Neural progenitor cell (in vitro differentiated cells): ENCODE measurements around the gene MGMT. TPM values are rescaled to one million over a fixed set of nuclear protein-coding genes. Genes with fewer than 3 reads are reported as not detected.

Experiments
- DNase-seq: peaks from one replicate; pipeline ENCODE4 v3.0.0-alpha.2; 2016; ENCODE audit warnings: low spot score
- H2AFZ ChIP-seq: fragments of 200-600 bp; sonication (generic); replicated peaks from 2 replicates; pipeline ENCODE4 v1.6.1; 2016; ENCODE audit warnings: antibody characterized with exemption
- H3F3A ChIP-seq: fragments of 200-600 bp; sonication (generic); 2 replicates; pipeline ENCODE4 v1.6.1; 2016; ENCODE audit warnings: antibody characterized with exemption, low read depth
- H3K27ac ChIP-seq: fragments of 200-600 bp; sonication (generic); 2 replicates; pipeline ENCODE4 v1.5.1; 2016; ENCODE audit warnings: mild to moderate bottlenecking
- H3K27me3 ChIP-seq: fragments of 200-600 bp; sonication (generic); 2 replicates; pipeline ENCODE4 v1.6.1; 2016; ENCODE audit warnings: mild to moderate bottlenecking, moderate library complexity
- H3K36me3 ChIP-seq: fragments of 200-600 bp; sonication (generic); 2 replicates; pipeline ENCODE4 v1.5.1; 2016
- H3K4me1 ChIP-seq: fragments of 200-600 bp; sonication (generic); 2 replicates; pipeline ENCODE4 v1.6.1; 2016; ENCODE audit warnings: mixed run types
- H3K4me2 ChIP-seq: fragments of 200-600 bp; sonication (generic); 2 replicates; pipeline ENCODE4 v1.6.1; 2016
- H3K4me3 ChIP-seq: fragments of 200-600 bp; sonication (generic); 2 replicates; pipeline ENCODE4 v1.5.1; 2016
- H3K79me2 ChIP-seq: fragments of 200-600 bp; sonication (generic); 2 replicates; pipeline ENCODE4 v1.6.1; 2016; ENCODE audit warnings: low read depth
- H3K9ac ChIP-seq: fragments of 200-600 bp; sonication (generic); 2 replicates; pipeline ENCODE4 v1.6.1; 2016
- H3K9me3 ChIP-seq: fragments of 200-600 bp; sonication (generic); 2 replicates; pipeline ENCODE4 v1.5.1; 2016; ENCODE audit warnings: low read depth
- H4K20me1 ChIP-seq: fragments of 200-600 bp; sonication (generic); 2 replicates; pipeline ENCODE4 v1.6.1; 2016; ENCODE audit warnings: low read depth
- H3K27ac Mint-ChIP-seq: 3 replicates; pipeline ENCODE4 v1.8.0; 2021; ENCODE audit warnings: mixed read lengths
- H3K27me3 Mint-ChIP-seq: 2 replicates; pipeline ENCODE4 v1.8.0; 2022; ENCODE audit warnings: low read depth, mild to moderate bottlenecking, inconsistent platforms, moderate library complexity, mixed read lengths; ENCODE audit not compliant: insufficient read depth
- H3K36me3 Mint-ChIP-seq: 3 replicates; pipeline ENCODE4 v1.8.0; 2021; ENCODE audit warnings: mixed read lengths
- H3K4me1 Mint-ChIP-seq: 3 replicates; pipeline ENCODE4 v1.8.0; 2021; ENCODE audit warnings: mixed read lengths
- H3K4me3 Mint-ChIP-seq: 3 replicates; pipeline ENCODE4 v1.8.0; 2021; ENCODE audit warnings: mild to moderate bottlenecking, moderate library complexity, mixed read lengths
- H3K9me3 Mint-ChIP-seq: 3 replicates; pipeline ENCODE4 v1.8.0; 2020; ENCODE audit warnings: mixed read lengths
- CTCF ChIP-seq: fragments of 200-600 bp; sonication (generic); IDR thresholded peaks from 2 replicates; pipeline ENCODE4 v1.5.1; 2017; ENCODE audit warnings: antibody characterized with exemption, mild to moderate bottlenecking
- EZH2 ChIP-seq: fragments of 200-600 bp; sonication (generic); IDR thresholded peaks from 2 replicates; pipeline ENCODE4 v1.6.1; 2017; ENCODE audit warnings: antibody characterized with exemption, mild to moderate bottlenecking, moderate library complexity
- EZH2phosphoT487 ChIP-seq: fragments of 200-600 bp; sonication (generic); IDR thresholded peaks from 2 replicates; pipeline ENCODE4 v1.6.1; 2017; ENCODE audit warnings: antibody characterized with exemption
- total RNA-seq: library from RNA; depleted of rRNA; stranded (reverse); fragments of >200 nt; gene quantifications from 2 replicates; pipeline ENCODE4 v1.2.3, GENCODE V29; 2015; ENCODE audit warnings: low replicate concordance

Gene MGMT
- total RNA-seq, 1 donor from 2014 or later = 17.5 TPM

GRCh38 chr10:129533281-129533680 is 66.2 kb downstream of the MGMT start:
- Histone ChIP-seq H3K79me2 (no peaks in the 10 kb centered on the region), H4K20me1 (no peaks in the 10 kb centered on the region), H3K36me3 (no peaks in the 10 kb centered on the region), H3K4me3 (no peak overlapping the region), H3K4me2 (no peak overlapping the region), H2AFZ (no peak overlapping the region), H3K27me3 (no peaks in the 10 kb centered on the region), H3F3A (no peaks in the 10 kb centered on the region), H3K9me3 (no peaks in the 10 kb centered on the region), H3K4me1 (peaks cover 7% of the 10 kb centered on the region), H3K27ac (no peak overlapping the region), H3K9ac (no peak overlapping the region)
- Mint-ChIP-seq H3K27ac (no peak overlapping the region), H3K36me3 (peaks cover 2% of the 10 kb centered on the region), H3K27me3 (no peaks in the 10 kb centered on the region), H3K4me1 (peaks cover 8% of the 10 kb centered on the region), H3K4me3 (no peak overlapping the region), H3K9me3 (peaks cover 2% of the 10 kb centered on the region)
- no peak for TF ChIP-seq EZH2
- TF ChIP-seq CTCF = no peak
- no peak for TF ChIP-seq EZH2phosphoT487
- DNase-seq = no peak

GRCh38 chr10:129534826-129535225 is 67.8 kb downstream of the MGMT start:
- peaks cover 8% of the 10 kb centered on the region for H3K36me3 Mint-ChIP-seq
- no peaks in the 10 kb centered on the region for H3K27me3 Mint-ChIP-seq
- H3K9me3 ChIP-seq = no peaks in the 10 kb centered on the region
- no peaks in the 10 kb centered on the region for H3F3A ChIP-seq
- no peaks in the 10 kb centered on the region for H3K79me2 ChIP-seq
- TF ChIP-seq CTCF (no peak), EZH2 (no peak), EZH2phosphoT487 (no peak)
- no peak overlapping the region for H3K27ac Mint-ChIP-seq
- peaks cover 3% of the 10 kb centered on the region for H3K9me3 Mint-ChIP-seq
- H3K36me3 ChIP-seq = no peaks in the 10 kb centered on the region
- H3K4me1 Mint-ChIP-seq = peaks cover 6% of the 10 kb centered on the region
- H3K4me3 Mint-ChIP-seq = no peak overlapping the region
- no peak overlapping the region for H3K4me2 ChIP-seq
- no peak overlapping the region for H3K9ac ChIP-seq
- H3K27me3 ChIP-seq = no peaks in the 10 kb centered on the region
- no peak for DNase-seq
- H3K4me1 ChIP-seq = peaks cover 7% of the 10 kb centered on the region
- H2AFZ ChIP-seq = no peak overlapping the region
- H4K20me1 ChIP-seq = no peaks in the 10 kb centered on the region
- H3K27ac ChIP-seq = no peak overlapping the region
- H3K4me3 ChIP-seq = no peak overlapping the region

GRCh38 chr10:129536336-129536735 is 69.3 kb downstream of the MGMT start:
- Histone ChIP-seq H3K27ac (no peak overlapping the region), H3K4me3 (no peak overlapping the region), H4K20me1 (no peaks in the 10 kb centered on the region), H3K4me2 (no peak overlapping the region), H3K27me3 (no peaks in the 10 kb centered on the region), H3K4me1 (peaks cover 2% of the 10 kb centered on the region), H2AFZ (no peak overlapping the region), H3F3A (no peaks in the 10 kb centered on the region), H3K79me2 (no peaks in the 10 kb centered on the region), H3K9me3 (no peaks in the 10 kb centered on the region), H3K9ac (no peak overlapping the region), H3K36me3 (no peaks in the 10 kb centered on the region)
- Mint-ChIP-seq H3K4me3 (no peak overlapping the region), H3K27ac (no peak overlapping the region), H3K9me3 (peaks cover 3% of the 10 kb centered on the region), H3K27me3 (peaks cover under 1% of the 10 kb centered on the region), H3K36me3 (peaks cover 8% of the 10 kb centered on the region), H3K4me1 (peaks cover 5% of the 10 kb centered on the region)
- TF ChIP-seq CTCF = no peak
- TF ChIP-seq EZH2 = no peak
- DNase-seq = no peak

GRCh38 chr10:129537151-129537550 is 70.1 kb downstream of the MGMT start:
- peaks cover 5% of the 10 kb centered on the region for H3K4me1 Mint-ChIP-seq

More at GRCh38 chr10:129537151-129537550, 70.1 kb downstream of the MGMT start:
- H3K36me3 ChIP-seq = no peaks in the 10 kb centered on the region
- H3K79me2 ChIP-seq = no peaks in the 10 kb centered on the region
- H3K4me1 ChIP-seq = no peaks in the 10 kb centered on the region
- no peak overlapping the region for H3K4me3 Mint-ChIP-seq
- no peak for DNase-seq
- peaks cover 2% of the 10 kb centered on the region for H3K27me3 Mint-ChIP-seq
- H3K27me3 ChIP-seq = no peaks in the 10 kb centered on the region
- H3F3A ChIP-seq = no peaks in the 10 kb centered on the region
- H3K27ac Mint-ChIP-seq = no peak overlapping the region
- H2AFZ ChIP-seq = no peak overlapping the region
- peaks cover 8% of the 10 kb centered on the region for H3K36me3 Mint-ChIP-seq
- no peak overlapping the region for H3K27ac ChIP-seq
- no peak overlapping the region for H3K4me3 ChIP-seq
- H3K9me3 Mint-ChIP-seq = peaks cover 3% of the 10 kb centered on the region
- H3K4me2 ChIP-seq = no peak overlapping the region
- H4K20me1 ChIP-seq = no peaks in the 10 kb centered on the region
- TF ChIP-seq EZH2 = no peak
- no peak for TF ChIP-seq EZH2phosphoT487
- no peak for TF ChIP-seq CTCF
- no peak overlapping the region for H3K9ac ChIP-seq
- H3K9me3 ChIP-seq = no peaks in the 10 kb centered on the region
